Tibial nerve (tissue), 3 donors: ENCODE data around the gene ZSCAN31.

ENCODE experiments used
- POLR2A ChIP-seq, 2 donors: fragments of 450-650 bp; IDR thresholded peaks; one replicate each; pipeline ENCODE4 v1.6.1; 2017; ENCODE audit warnings: antibody characterized with exemption in 2 of 2, mild to moderate bottlenecking in 2 of 2, moderate library complexity in 2 of 2
- TF ChIP-seq, protein P1 (sequence below), 5 experiments: fragments of 200-600 bp in 3 of 5; fragments of 450-650 bp in 2 of 5; sonication (generic) in 3 of 5; IDR thresholded peaks; one replicate each; pipeline ENCODE4 v1.5.1; 2016 to 2019; ENCODE audit warnings: antibody characterized with exemption in 5 of 5, mild to moderate bottlenecking in 3 of 5, moderate library complexity in 2 of 5

DNA sequence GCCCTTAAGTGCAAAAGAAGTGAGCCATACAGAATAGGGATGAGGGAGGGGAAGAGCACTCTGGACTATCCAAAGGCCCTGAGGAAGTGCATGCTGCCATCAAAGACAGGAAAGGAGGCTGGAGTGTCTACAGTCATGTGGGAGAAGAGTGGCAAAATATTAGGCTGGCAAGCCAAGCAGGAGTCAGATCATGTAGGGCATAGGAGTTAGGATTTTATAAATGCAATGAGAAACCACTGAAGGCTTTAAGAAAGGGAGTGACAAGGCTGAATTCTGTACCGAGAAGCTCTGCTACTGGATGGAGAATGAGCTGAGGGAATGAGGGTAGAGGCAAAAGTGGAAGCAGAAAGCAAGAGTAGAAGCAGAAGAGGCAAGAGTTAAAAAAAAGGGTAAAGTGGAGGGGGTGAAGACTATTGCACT is 2.3 kb downstream of the ZSCAN31 start:
- TF ChIP-seq, protein P1, sequence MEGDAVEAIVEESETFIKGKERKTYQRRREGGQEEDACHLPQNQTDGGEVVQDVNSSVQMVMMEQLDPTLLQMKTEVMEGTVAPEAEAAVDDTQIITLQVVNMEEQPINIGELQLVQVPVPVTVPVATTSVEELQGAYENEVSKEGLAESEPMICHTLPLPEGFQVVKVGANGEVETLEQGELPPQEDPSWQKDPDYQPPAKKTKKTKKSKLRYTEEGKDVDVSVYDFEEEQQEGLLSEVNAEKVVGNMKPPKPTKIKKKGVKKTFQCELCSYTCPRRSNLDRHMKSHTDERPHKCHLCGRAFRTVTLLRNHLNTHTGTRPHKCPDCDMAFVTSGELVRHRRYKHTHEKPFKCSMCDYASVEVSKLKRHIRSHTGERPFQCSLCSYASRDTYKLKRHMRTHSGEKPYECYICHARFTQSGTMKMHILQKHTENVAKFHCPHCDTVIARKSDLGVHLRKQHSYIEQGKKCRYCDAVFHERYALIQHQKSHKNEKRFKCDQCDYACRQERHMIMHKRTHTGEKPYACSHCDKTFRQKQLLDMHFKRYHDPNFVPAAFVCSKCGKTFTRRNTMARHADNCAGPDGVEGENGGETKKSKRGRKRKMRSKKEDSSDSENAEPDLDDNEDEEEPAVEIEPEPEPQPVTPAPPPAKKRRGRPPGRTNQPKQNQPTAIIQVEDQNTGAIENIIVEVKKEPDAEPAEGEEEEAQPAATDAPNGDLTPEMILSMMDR (IDR thresholded peaks at IDR 0.05), result no peak
- TF ChIP-seq POLR2A (IDR thresholded peaks at IDR 0.05), result no peak
